ENCODE results near the gene LRATD1. TPM values are rescaled to one million over a fixed set of nuclear protein-coding genes. Genes with fewer than 3 reads are reported as not detected.

Gene LRATD1
- total RNA-seq, 1 donor from 2014 or later: 8.9 TPM

- intact Hi-C loops (cut with DNase I): no loop called here
- Histone ChIP-seq H3K9me3 (no peaks in the 10 kb centered on the region), H3K36me3 (no peaks in the 10 kb centered on the region), H3K4me1 (no peaks in the 10 kb centered on the region), H3K4me3 (no peak overlapping the region), H3K27me3 (no peaks in the 10 kb centered on the region), H3K27ac (no peak overlapping the region)
- DNase-seq (no peak), ATAC-seq (no peak)
- TF ChIP-seq CTCF (IDR thresholded peaks at IDR 0.05): no peak
Measured at GRCh38 chr2:14641116-14641515, 8.6 kb downstream of the LRATD1 start.

- Histone ChIP-seq H3K4me1 (no peaks in the 10 kb centered on the region), H3K27ac (no peak overlapping the region), H3K36me3 (no peaks in the 10 kb centered on the region), H3K4me3 (no peak overlapping the region), H3K9me3 (no peaks in the 10 kb centered on the region), H3K27me3 (no peaks in the 10 kb centered on the region)
- intact Hi-C loops (cut with DNase I): no loop called here
- DNase-seq: no peak
- no peak for ATAC-seq
- no peak for TF ChIP-seq CTCF (IDR thresholded peaks at IDR 0.05)
Measured at GRCh38 chr2:14642499-14642898, 10.0 kb downstream of the LRATD1 start.

GRCh38 chr2:14647714-14648113, 15.2 kb downstream of the LRATD1 start:
- TF ChIP-seq CTCF (IDR thresholded peaks at IDR 0.05): no peak
- DNase-seq: no peak
- no peaks in the 10 kb centered on the region for H3K9me3 ChIP-seq
- H3K27ac ChIP-seq: no peak overlapping the region
- no peaks in the 10 kb centered on the region for H3K36me3 ChIP-seq
- no peaks in the 10 kb centered on the region for H3K4me1 ChIP-seq
- no peak overlapping the region for H3K4me3 ChIP-seq
- ATAC-seq: no peak
- H3K27me3 ChIP-seq: no peaks in the 10 kb centered on the region
- intact Hi-C loops (cut with DNase I): no loop called here

- intact Hi-C loops (cut with DNase I): no loop called here
- no peaks in the 10 kb centered on the region for H3K36me3 ChIP-seq
- H3K27me3 ChIP-seq: no peaks in the 10 kb centered on the region
- no peaks in the 10 kb centered on the region for H3K9me3 ChIP-seq
- TF ChIP-seq CTCF (IDR thresholded peaks at IDR 0.05): no peak
- ATAC-seq (no peak), DNase-seq (no peak)
- H3K27ac ChIP-seq: no peak overlapping the region
- no peaks in the 10 kb centered on the region for H3K4me1 ChIP-seq
- no peak overlapping the region for H3K4me3 ChIP-seq
Measured at GRCh38 chr2:14650066-14650465, 17.5 kb downstream of the LRATD1 start.

- Histone ChIP-seq H3K27me3 (no peaks in the 10 kb centered on the region), H3K27ac (no peak overlapping the region), H3K4me1 (no peaks in the 10 kb centered on the region), H3K4me3 (no peak overlapping the region), H3K36me3 (no peaks in the 10 kb centered on the region), H3K9me3 (no peaks in the 10 kb centered on the region)
- ATAC-seq (no peak), DNase-seq (no peak)
- no peak for TF ChIP-seq CTCF (IDR thresholded peaks at IDR 0.05)
- intact Hi-C loops (cut with DNase I): no loop called here
Measured at GRCh38 chr2:14654835-14655282, 22.3 kb downstream of the LRATD1 start.

- ATAC-seq (no peak), DNase-seq (no peak)
- Histone ChIP-seq H3K27ac (no peak overlapping the region), H3K36me3 (no peaks in the 10 kb centered on the region), H3K4me1 (no peaks in the 10 kb centered on the region), H3K4me3 (no peak overlapping the region), H3K9me3 (no peaks in the 10 kb centered on the region), H3K27me3 (no peaks in the 10 kb centered on the region)
- intact Hi-C loops (cut with DNase I): no loop called here
- TF ChIP-seq CTCF (IDR thresholded peaks at IDR 0.05): no peak
Measured at GRCh38 chr2:14656146-14656545, 23.6 kb downstream of the LRATD1 start.
